ENCODE measurements around the gene KRT222. TPM values are rescaled to one million over a fixed set of nuclear protein-coding genes. Genes with fewer than 3 reads are reported as not detected.
A peak's percentile ranks its signal among the peaks of the same experiment; 100 is the strongest.

Gene KRT222
- total RNA-seq, 2 experiments from 2014 or later = not detected

DNA sequence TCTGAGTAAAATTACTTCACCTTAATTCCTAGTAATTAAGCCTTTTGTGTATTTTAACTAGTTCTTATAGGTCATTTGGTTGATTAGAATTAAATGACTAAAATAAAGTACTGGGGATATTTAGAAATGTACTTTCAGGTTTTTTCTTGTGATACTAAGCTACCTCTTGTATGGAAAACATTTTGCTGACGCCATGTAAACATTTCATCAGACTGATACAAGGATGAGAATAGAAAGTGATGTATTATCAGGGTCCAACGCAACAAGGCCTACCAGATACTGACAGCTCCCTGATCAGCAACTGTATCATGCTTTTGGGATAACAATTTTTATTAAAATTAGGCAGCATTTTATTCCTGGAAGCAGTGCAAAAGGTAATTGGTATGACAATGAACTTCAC is 19.0 kb downstream of the KRT222 start:
- no peak overlapping the region for H3K27ac ChIP-seq (ENCODE audit: low read depth, low read length, poor library complexity, severe bottlenecking)
- H3K36me3 ChIP-seq (ENCODE audit: insufficient read depth, low read length) = peaks cover 52% of the 10 kb centered on the region
- H3K4me1 ChIP-seq (ENCODE audit: insufficient read depth, low read length, poor library complexity, severe bottlenecking) = peaks cover 35% of the 10 kb centered on the region

GRCh38 chr17:40645291-40645690 is 19.7 kb downstream of the KRT222 start:
- ChIA-PET POLR2A (interaction anchor here (0.7 to 3.3 kb wide), 3 partner anchors 11 to 999 kb away, joined by 3 to 14 read pairs (median 7); no protein-coding TSS in a partner anchor), CTCF (ENCODE audit: unreplicated experiment) (interaction anchor here (0.6 kb wide), 1 partner anchor 166 kb away, joined by 3 read pairs; no protein-coding TSS in a partner anchor)
- Histone ChIP-seq H3K79me2 (ENCODE audit: insufficient read depth, low read depth, low read length) (peaks cover 50% of the 10 kb centered on the region), H3K9me2 (ENCODE audit: insufficient read depth, low read length) (no peaks in the 10 kb centered on the region), H3K9me3 (ENCODE audit: low read length) (no peaks in the 10 kb centered on the region), H2AFZ (ENCODE audit: low read length) (no peak overlapping the region), H4K20me1 (ENCODE audit: insufficient read depth, low read length) (peaks cover 21% of the 10 kb centered on the region), H3K4me2 (ENCODE audit: low read length) (peak overlapping the region; percentile 85), H3K4me1 (ENCODE audit: insufficient read depth, low read length, poor library complexity, severe bottlenecking) (peaks cover 35% of the 10 kb centered on the region), H3K4me3 (ENCODE audit: low read depth, low read length, poor library complexity, severe bottlenecking) (peak overlapping the region; percentile 90), H3K27ac (ENCODE audit: low read depth, low read length, poor library complexity, severe bottlenecking) (no peak overlapping the region), H3K36me3 (ENCODE audit: insufficient read depth, low read length) (peaks cover 59% of the 10 kb centered on the region)
- intact Hi-C loops (cut with micrococcal nuclease; ENCODE audit: unreplicated experiment) = no loop called here
- BruUV-seq (replicated peaks) = no TSS peak
- TF ChIP-seq EZH2phosphoT487 (IDR thresholded peaks at IDR 0.05; ENCODE audit: borderline replicate concordance, low read depth, low read length) (no peak), CTCF (conservative IDR thresholded peaks at IDR 0.05; ENCODE audit: low read length) (no peak)
- peak; percentile 42 for DNase-seq (ENCODE audit: low spot score)

More for the DNA sequence above, 19.0 kb downstream of the KRT222 start:
- no peak for TF ChIP-seq EZH2phosphoT487 (IDR thresholded peaks at IDR 0.05; ENCODE audit: borderline replicate concordance, low read depth, low read length)
- TF ChIP-seq CTCF (conservative IDR thresholded peaks at IDR 0.05; ENCODE audit: low read length) = no peak
- DNase-seq (ENCODE audit: low spot score) = no peak
- CTCF ChIA-PET (ENCODE audit: unreplicated experiment) = no interaction called here
- Histone ChIP-seq H3K79me2 (ENCODE audit: insufficient read depth, low read depth, low read length) (peaks cover 50% of the 10 kb centered on the region), H3K4me3 (ENCODE audit: low read depth, low read length, poor library complexity, severe bottlenecking) (peak overlapping the region; percentile 90), H4K20me1 (ENCODE audit: insufficient read depth, low read length) (peaks cover 16% of the 10 kb centered on the region), H3K9me3 (ENCODE audit: low read length) (no peaks in the 10 kb centered on the region), H3K9me2 (ENCODE audit: insufficient read depth, low read length) (no peaks in the 10 kb centered on the region), H3K4me2 (ENCODE audit: low read length) (peak overlapping the region; percentile 85), H2AFZ (ENCODE audit: low read length) (no peak overlapping the region)
- BruUV-seq (replicated peaks) = no TSS peak
- POLR2A ChIA-PET = interaction anchor here (0.5 to 3.3 kb wide), 10 partner anchors 9 to 999 kb away, joined by 3 to 14 read pairs (median 5); no protein-coding TSS in a partner anchor
- intact Hi-C loops (cut with micrococcal nuclease; ENCODE audit: unreplicated experiment) = no loop called here

DNA sequence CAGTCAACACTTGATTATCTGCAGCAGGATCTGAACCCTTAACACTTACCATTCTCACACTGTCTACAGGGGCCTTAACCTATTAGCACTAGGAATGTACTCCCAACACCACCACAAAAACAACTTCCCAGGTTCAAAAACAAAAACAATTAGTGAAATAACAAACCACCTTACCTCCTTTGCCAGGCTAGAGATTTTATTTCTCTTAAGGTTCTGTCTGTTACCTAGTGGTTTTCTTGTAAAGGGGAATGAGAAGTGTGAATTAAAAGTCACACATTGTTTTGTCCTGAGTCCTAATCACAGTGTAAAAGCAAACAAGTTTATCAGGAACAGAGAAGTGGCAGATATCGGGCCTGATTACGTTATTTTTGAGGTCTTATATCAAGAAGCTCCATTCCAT is 27.0 kb downstream of the KRT222 start:
- Histone ChIP-seq H2AFZ (ENCODE audit: low read length) (no peak overlapping the region), H3K4me2 (ENCODE audit: low read length) (no peak overlapping the region), H3K79me2 (ENCODE audit: insufficient read depth, low read depth, low read length) (peaks cover 11% of the 10 kb centered on the region), H3K9me3 (ENCODE audit: low read length) (no peaks in the 10 kb centered on the region), H3K4me3 (ENCODE audit: low read depth, low read length, poor library complexity, severe bottlenecking) (no peak overlapping the region), H3K4me1 (ENCODE audit: insufficient read depth, low read length, poor library complexity, severe bottlenecking) (no peaks in the 10 kb centered on the region), H3K36me3 (ENCODE audit: insufficient read depth, low read length) (peaks cover 97% of the 10 kb centered on the region), H4K20me1 (ENCODE audit: insufficient read depth, low read length) (peaks cover 7% of the 10 kb centered on the region; the same call in 1 of the 2 replicates), H3K9me2 (ENCODE audit: insufficient read depth, low read length) (no peaks in the 10 kb centered on the region), H3K27ac (ENCODE audit: low read depth, low read length, poor library complexity, severe bottlenecking) (no peak overlapping the region)
- TF ChIP-seq EZH2phosphoT487 (IDR thresholded peaks at IDR 0.05; ENCODE audit: borderline replicate concordance, low read depth, low read length) (no peak), CTCF (conservative IDR thresholded peaks at IDR 0.05; ENCODE audit: low read length) (no peak)
- intact Hi-C loops (cut with micrococcal nuclease; ENCODE audit: unreplicated experiment) = no loop called here
- DNase-seq (ENCODE audit: low spot score) = no peak
- CTCF ChIA-PET (ENCODE audit: unreplicated experiment) = no interaction called here
- POLR2A ChIA-PET = no interaction called here
- BruUV-seq (replicated peaks) = no TSS peak
